Measurements from ENCODE around the gene RERE. TPM values are rescaled to one million over a fixed set of nuclear protein-coding genes. Genes with fewer than 3 reads are reported as not detected.

RERE gene
- polyA plus RNA-seq, 6 donors from 2014 or later, result 10.7 to 50.1 (median 22.3) TPM

GRCh38 chr1:8477166-8477982, 340.1 kb downstream of the RERE start:
- no peak for DNase-seq
- no peak for ATAC-seq (ENCODE audit: low read depth in 2 of 2)
- H3K9me3 Mint-ChIP-seq, result no peaks in the 10 kb centered on the region
- H3K4me1 Mint-ChIP-seq, result peaks cover 35 to 43% (median 39%) of the 10 kb centered on the region in 3 donors
- no peaks in the 10 kb centered on the region for H3K27me3 Mint-ChIP-seq
- H3K36me3 Mint-ChIP-seq, result peaks cover 0 to 13% of the 10 kb centered on the region in 2 donors
- H3K27ac Mint-ChIP-seq, result peak overlapping the region in 3 of 6 donors; percentile 47 to 81 (median 74)
- no peak overlapping the region for H3K4me3 Mint-ChIP-seq

GRCh38 chr1:8476006-8476405, 341.4 kb downstream of the RERE start:
- ATAC-seq (ENCODE audit: low read depth in 2 of 2) (no peak), DNase-seq (no peak)
- peaks cover 0 to 13% of the 10 kb centered on the region in 2 donors for H3K36me3 Mint-ChIP-seq
- no peaks in the 10 kb centered on the region for H3K27me3 Mint-ChIP-seq
- H3K4me3 Mint-ChIP-seq, result no peak overlapping the region
- peaks cover 35 to 45% (median 44%) of the 10 kb centered on the region in 3 donors for H3K4me1 Mint-ChIP-seq
- no peaks in the 10 kb centered on the region for H3K9me3 Mint-ChIP-seq
- peak overlapping the region in 4 of 6 donors; percentile 54 to 86 (median 69) for H3K27ac Mint-ChIP-seq

- Mint-ChIP-seq H3K4me1 (peaks cover 33 to 48% (median 43%) of the 10 kb centered on the region in 3 donors), H3K36me3 (peaks cover 0 to 10% of the 10 kb centered on the region in 2 donors), H3K27me3 (no peaks in the 10 kb centered on the region), H3K4me3 (no peak overlapping the region), H3K9me3 (no peaks in the 10 kb centered on the region), H3K27ac (peak overlapping the region in 1 of 6 donors; percentile 24)
- no peak for ATAC-seq (ENCODE audit: low read depth in 2 of 2)
- DNase-seq, result no peak
Observed at GRCh38 chr1:8474369-8474768, 343.1 kb downstream of the RERE start.

- Mint-ChIP-seq H3K4me3 (no peak overlapping the region), H3K27ac (peak overlapping the region in 1 of 6 donors; percentile 34), H3K36me3 (peaks cover 0 to 6% of the 10 kb centered on the region in 2 donors), H3K4me1 (peaks cover 31 to 47% (median 39%) of the 10 kb centered on the region in 3 donors), H3K27me3 (no peaks in the 10 kb centered on the region), H3K9me3 (no peaks in the 10 kb centered on the region)
- no peak for DNase-seq
- ATAC-seq (ENCODE audit: low read depth in 2 of 2), result no peak
Observed at GRCh38 chr1:8473891-8474300, 343.5 kb downstream of the RERE start.

GRCh38 chr1:8473121-8473875, 344.1 kb downstream of the RERE start:
- peak overlapping the region in 3 of 8 donors; percentile 6 to 63 (median 42) for H3K4me3 Mint-ChIP-seq
- peaks cover 0 to 4% of the 10 kb centered on the region in 2 donors for H3K36me3 Mint-ChIP-seq
- DNase-seq (no peak), ATAC-seq (ENCODE audit: low read depth in 2 of 2) (no peak)
- H3K27me3 Mint-ChIP-seq, result no peaks in the 10 kb centered on the region
- peak overlapping the region in 3 of 6 donors; percentile 34 to 70 (median 39) for H3K27ac Mint-ChIP-seq
- H3K9me3 Mint-ChIP-seq, result no peaks in the 10 kb centered on the region
- peaks cover 30 to 46% (median 36%) of the 10 kb centered on the region in 3 donors for H3K4me1 Mint-ChIP-seq

- ATAC-seq (ENCODE audit: low read depth in 2 of 2) (peak; percentile 95 to 98), DNase-seq (peak; percentile 36)
- H3K27ac Mint-ChIP-seq, result peak overlapping the region in 3 of 6 donors; percentile 34 to 82 (median 64)
- no peaks in the 10 kb centered on the region for H3K27me3 Mint-ChIP-seq
- H3K9me3 Mint-ChIP-seq, result no peaks in the 10 kb centered on the region
- peak overlapping the region in 2 of 8 donors; percentile 16 to 63 for H3K4me3 Mint-ChIP-seq
- H3K4me1 Mint-ChIP-seq, result peaks cover 24 to 43% (median 29%) of the 10 kb centered on the region in 3 donors
- H3K36me3 Mint-ChIP-seq, result no peaks in the 10 kb centered on the region
Observed at GRCh38 chr1:8472668-8473067, 344.8 kb downstream of the RERE start.

GRCh38 chr1:8471451-8471850, 346.0 kb downstream of the RERE start:
- H3K4me1 Mint-ChIP-seq, result peaks cover 26 to 47% (median 31%) of the 10 kb centered on the region in 3 donors
- ATAC-seq (ENCODE audit: low read depth in 2 of 2) (no peak), DNase-seq (no peak)
- peak overlapping the region in 2 of 6 donors; percentile 28 to 38 for H3K27ac Mint-ChIP-seq
- H3K9me3 Mint-ChIP-seq, result no peaks in the 10 kb centered on the region
- no peak overlapping the region for H3K4me3 Mint-ChIP-seq
- H3K36me3 Mint-ChIP-seq, result no peaks in the 10 kb centered on the region
- H3K27me3 Mint-ChIP-seq, result no peaks in the 10 kb centered on the region

- peaks cover 36 to 63% (median 49%) of the 10 kb centered on the region in 3 donors for H3K4me1 Mint-ChIP-seq
- peaks cover 0 to 13% of the 10 kb centered on the region in 2 donors for H3K36me3 Mint-ChIP-seq
- no peak overlapping the region for H3K4me3 Mint-ChIP-seq
- ATAC-seq (ENCODE audit: low read depth in 2 of 2) (no peak), DNase-seq (no peak)
- H3K9me3 Mint-ChIP-seq, result no peaks in the 10 kb centered on the region
- no peak overlapping the region for H3K27ac Mint-ChIP-seq
- H3K27me3 Mint-ChIP-seq, result no peaks in the 10 kb centered on the region
Observed at GRCh38 chr1:8468751-8469150, 348.7 kb downstream of the RERE start.

GRCh38 chr1:8467308-8467707, 350.1 kb downstream of the RERE start:
- Mint-ChIP-seq H3K9me3 (no peaks in the 10 kb centered on the region), H3K27me3 (no peaks in the 10 kb centered on the region), H3K4me1 (peaks cover 36 to 58% (median 46%) of the 10 kb centered on the region in 3 donors), H3K36me3 (peaks cover 0 to 23% of the 10 kb centered on the region in 2 donors), H3K27ac (peak overlapping the region in 1 of 6 donors; percentile 69), H3K4me3 (peak overlapping the region in 1 of 8 donors; percentile 3)
- no peak for DNase-seq
- ATAC-seq (ENCODE audit: low read depth in 2 of 2), result no peak

- Mint-ChIP-seq H3K27ac (peak overlapping the region in 5 of 6 donors; percentile 39 to 93 (median 82)), H3K9me3 (no peaks in the 10 kb centered on the region), H3K36me3 (peaks cover 5 to 35% of the 10 kb centered on the region in 2 donors), H3K4me1 (peaks cover 44 to 57% (median 55%) of the 10 kb centered on the region in 3 donors), H3K4me3 (peak overlapping the region in 5 of 8 donors; percentile 0 to 69 (median 59)), H3K27me3 (no peaks in the 10 kb centered on the region)
- peak; percentile 23 for DNase-seq
- ATAC-seq (ENCODE audit: low read depth in 2 of 2), result peak; percentile 88 to 89
Observed at GRCh38 chr1:8465692-8466091, 351.7 kb downstream of the RERE start.

- ATAC-seq (ENCODE audit: low read depth in 2 of 2) (no peak), DNase-seq (no peak)
- H3K27ac Mint-ChIP-seq, result peak overlapping the region in 3 of 6 donors; percentile 15 to 75 (median 65)
- peaks cover 44 to 55% (median 55%) of the 10 kb centered on the region in 3 donors for H3K4me1 Mint-ChIP-seq
- H3K36me3 Mint-ChIP-seq, result peaks cover 5 to 35% of the 10 kb centered on the region in 2 donors
- H3K27me3 Mint-ChIP-seq, result no peaks in the 10 kb centered on the region
- no peaks in the 10 kb centered on the region for H3K9me3 Mint-ChIP-seq
- H3K4me3 Mint-ChIP-seq, result no peak overlapping the region
Observed at GRCh38 chr1:8465013-8465412, 352.4 kb downstream of the RERE start.

GRCh38 chr1:8464377-8464776, 353.1 kb downstream of the RERE start:
- ATAC-seq (ENCODE audit: low read depth in 2 of 2), result no peak
- H3K36me3 Mint-ChIP-seq, result peaks cover 5 to 35% of the 10 kb centered on the region in 2 donors
- no peaks in the 10 kb centered on the region for H3K27me3 Mint-ChIP-seq
- peak overlapping the region in 1 of 8 donors; percentile 22 for H3K4me3 Mint-ChIP-seq
- peak overlapping the region; percentile 3 to 95 (median 80) for H3K27ac Mint-ChIP-seq
- no peaks in the 10 kb centered on the region for H3K9me3 Mint-ChIP-seq
- DNase-seq, result no peak
- H3K4me1 Mint-ChIP-seq, result peaks cover 44 to 56% (median 55%) of the 10 kb centered on the region in 3 donors

All from naive B cell (primary cell).